HepG2 (cell line): ENCODE data around the gene TMCC2. TPM values are rescaled to one million over a fixed set of nuclear protein-coding genes. Genes with fewer than 3 reads are reported as not detected.

ENCODE experiments used
- ATAC-seq: fragments of 200-7000 bp; cut with Tn5 transposase; 3 replicates; pipeline ENCODE4 v1.9.1; 2020; ENCODE audit warnings: mild to moderate bottlenecking, moderate library complexity
- BruUV-seq: library from RNA; stranded (reverse); fragments of 400-500 nt; replicated peaks from 2 replicates; lab custom pipeline; 2021; lab: Mats Ljungman, UMichigan
- CTCF ChIA-PET: fragments of 300-600 bp; formaldehyde crosslinking; extraction: SDS; loops from one replicate; lab custom pipeline; 2021; ENCODE audit warnings: low total read pairs, inconsistent platforms, low intra/inter-chr PET ratio; lab: Yijun Ruan, JAX
- POLR2A ChIA-PET: fragments of 350-600 bp; sonication (Branson Sonifier 250); formaldehyde crosslinking; loops from one replicate; lab custom pipeline; 2020; ENCODE audit warnings: antibody characterized with exemption, inconsistent platforms; lab: Yijun Ruan, JAX
- DNase-seq: peaks from one replicate; pipeline ENCODE4 v3.0.0-alpha.2; 2015; ENCODE audit warnings: low spot score
- FAIRE-seq: peaks from 3 replicates; lab custom pipeline; 2011; peaks lifted over from hg19 to GRCh38; lab: Jason Lieb, UNC
- H2AFZ ChIP-seq: one replicate; pipeline ENCODE4 v1.6.1; 2011; ENCODE audit warnings: low read length, inconsistent platforms
- H3K27ac ChIP-seq: fragments of 300-600 bp; 3 replicates; pipeline ENCODE4 v1.8.0; 2011; ENCODE audit warnings: mixed run types, mild to moderate bottlenecking, mixed read lengths, low read length, inconsistent platforms; ENCODE audit not compliant: insufficient read depth; ENCODE audit errors: extremely low read length
- H3K27me3 ChIP-seq, 2 experiments: fragments of 200-600 bp in 1 of 2; 2 replicates in 1 of 2; 3 replicates in 1 of 2; pipeline versions ENCODE4 v1.6.0 to v1.8.0; 2011; ENCODE audit warnings: low read length in 2 of 2, mild to moderate bottlenecking in 2 of 2, moderate library complexity in 2 of 2, inconsistent platforms in 1 of 2; ENCODE audit not compliant: insufficient read depth in 2 of 2, control insufficient read depth in 1 of 2
- H3K36me3 ChIP-seq, 2 experiments: fragments of 200-600 bp in 1 of 2; replicated peaks in 1 of 2; 2 replicates in 1 of 2; 3 replicates in 1 of 2; pipeline versions ENCODE4 v1.5.1 to v1.8.0; 2011; ENCODE audit warnings: low read length in 2 of 2, inconsistent platforms in 1 of 2; ENCODE audit not compliant: insufficient read depth in 2 of 2, control insufficient read depth in 1 of 2
- H3K4me1 ChIP-seq: 2 replicates; pipeline ENCODE4 v1.5.1; 2012; ENCODE audit warnings: low read length, inconsistent platforms; ENCODE audit not compliant: insufficient read depth
- H3K4me2 ChIP-seq: 2 replicates; pipeline ENCODE4 v1.6.0; 2011; ENCODE audit warnings: low read depth, low read length, inconsistent platforms
- H3K4me3 ChIP-seq, 3 experiments: fragments of 200-600 bp in 1 of 3; sonication (generic), shearing (Covaris generic) in 1 of 3; replicated peaks in 1 of 3; 2 replicates each; pipeline ENCODE4 v1.5.1; 2011 to 2016; ENCODE audit warnings: low read length in 3 of 3, inconsistent platforms in 2 of 3, low read depth in 2 of 3, mild to moderate bottlenecking in 2 of 3, control low read depth in 1 of 3, mixed read lengths in 1 of 3; ENCODE audit not compliant: insufficient read depth in 1 of 3
- H3K79me2 ChIP-seq: one replicate; pipeline ENCODE4 v1.6.1; 2011; ENCODE audit warnings: low read length, inconsistent platforms; ENCODE audit not compliant: insufficient read depth
- H3K9ac ChIP-seq: 2 replicates; pipeline ENCODE4 v1.6.0; 2011; ENCODE audit warnings: mild to moderate bottlenecking, low read depth, low read length, inconsistent platforms; ENCODE audit not compliant: insufficient read depth
- H3K9me3 ChIP-seq: 2 replicates; pipeline ENCODE4 v1.5.1; 2012; ENCODE audit warnings: mild to moderate bottlenecking, low read length
- H4K20me1 ChIP-seq: 2 replicates; pipeline ENCODE4 v1.6.0; 2011; ENCODE audit warnings: inconsistent platforms, mild to moderate bottlenecking, low read length, moderate library complexity; ENCODE audit not compliant: insufficient read depth
- EP300 ChIP-seq, 3 experiments: sonication (generic) in 1 of 3; formaldehyde crosslinking in 1 of 3; IDR thresholded peaks; 2 replicates each; pipeline versions ENCODE4 v1.5.1 to v1.6.1; 2011 to 2020; ENCODE audit warnings: low read depth in 2 of 3, low read length in 2 of 3, borderline replicate concordance in 1 of 3, improper control_type of control experiment in 1 of 3, mild to moderate bottlenecking in 1 of 3, missing genetic modification reagents in 1 of 3, moderate library complexity in 1 of 3
- PLRG1 ChIP-seq: fragments of 450-650 bp; conservative IDR thresholded peaks from 2 replicates; pipeline ENCODE4 v1.6.1; 2016
- RAD21 ChIP-seq: fragments of 450-650 bp; formaldehyde crosslinking; IDR thresholded peaks from 2 replicates; pipeline ENCODE4 v1.5.0; 2020; ENCODE audit warnings: mild to moderate bottlenecking
- TBL1XR1 ChIP-seq: fragments of 150-350 bp; IDR thresholded peaks from 2 replicates; pipeline ENCODE4 v1.6.1; 2014; ENCODE audit warnings: borderline replicate concordance, low read length; ENCODE audit not compliant: partially characterized antibody
- ZNF446 ChIP-seq: sonication (generic); formaldehyde crosslinking; IDR thresholded peaks from 2 replicates; pipeline ENCODE4 v1.5.0; 2020; ENCODE audit warnings: mild to moderate bottlenecking, missing genetic modification reagents
- ZSCAN25 ChIP-seq: sonication (generic); formaldehyde crosslinking; IDR thresholded peaks from 2 replicates; pipeline ENCODE4 v1.8.0; 2022; ENCODE audit warnings: mild to moderate bottlenecking, missing genetic modification reagents
- WGBS: methylation state at CpG from one replicate; pipeline ENCODE4 v1.1.6; 2017; ENCODE audit warnings: low lambda C conversion rate; 5-methylcytosine and 5-hydroxymethylcytosine counted together
- in situ Hi-C: cut with HindIII; loops from 2 replicates; pipeline ENCODE4 v1.10.0; 2017; ENCODE audit warnings: low pct_unique_long_range_greater_than_20kb; ENCODE audit not compliant: extremely low pct_ligation_motif_present
- intact Hi-C: fragments of 100-400 bp; cut with micrococcal nuclease; formaldehyde crosslinking; loops from one replicate; pipeline ENCODE4 v1.10.0; 2022; ENCODE audit not compliant: unreplicated experiment
- polyA plus RNA-seq, 8 experiments: library from polyadenylated mRNA; depleted of rRNA in 3 of 8; stranded (reverse) in 7 of 8; unstranded in 1 of 8; fragments of >200 nt; fragmentation: Illumina TruSeq in 4 of 8; extraction: Trizol in 4 of 8; gene quantifications; 2 replicates each; pipeline versions ENCODE4 v1.2.1 to v1.2.3, GENCODE V29; 2011 to 2016; ENCODE audit warnings: low read depth in 4 of 8, missing spikeins in 1 of 8, mixed read lengths in 1 of 8; ENCODE audit not compliant: insufficient read depth in 1 of 8
- total RNA-seq, 5 experiments: library from RNA; depleted of rRNA; stranded (reverse); fragments of >200 nt; fragmentation: Illumina TruSeq; extraction: Trizol; gene quantifications; 2 replicates each; pipeline ENCODE4 v1.2.3, GENCODE V29; 2016; ENCODE audit warnings: low read depth in 1 of 5
- TF ChIP-seq, protein P1 (sequence below): sonication (generic); formaldehyde crosslinking; conservative IDR thresholded peaks from 2 replicates; pipeline ENCODE4 v1.8.1; 2023; ENCODE audit warnings: missing genetic modification reagents
- TF ChIP-seq, protein P2 (sequence below): IDR thresholded peaks from 2 replicates; pipeline ENCODE4 v1.6.1; 2018; ENCODE audit warnings: missing genetic modification reagents
- TF ChIP-seq, protein P3 (sequence below): sonication (generic); formaldehyde crosslinking; IDR thresholded peaks from 2 replicates; pipeline ENCODE4 v1.4.0; 2020; ENCODE audit warnings: mild to moderate bottlenecking, missing genetic modification reagents

TMCC2 gene
- total and polyA plus RNA-seq, 2 of the 13 experiments (the other 11 are each of a cell fraction or from before 2014, with no cell fraction given), result 0.12 to 0.24 TPM

DNA sequence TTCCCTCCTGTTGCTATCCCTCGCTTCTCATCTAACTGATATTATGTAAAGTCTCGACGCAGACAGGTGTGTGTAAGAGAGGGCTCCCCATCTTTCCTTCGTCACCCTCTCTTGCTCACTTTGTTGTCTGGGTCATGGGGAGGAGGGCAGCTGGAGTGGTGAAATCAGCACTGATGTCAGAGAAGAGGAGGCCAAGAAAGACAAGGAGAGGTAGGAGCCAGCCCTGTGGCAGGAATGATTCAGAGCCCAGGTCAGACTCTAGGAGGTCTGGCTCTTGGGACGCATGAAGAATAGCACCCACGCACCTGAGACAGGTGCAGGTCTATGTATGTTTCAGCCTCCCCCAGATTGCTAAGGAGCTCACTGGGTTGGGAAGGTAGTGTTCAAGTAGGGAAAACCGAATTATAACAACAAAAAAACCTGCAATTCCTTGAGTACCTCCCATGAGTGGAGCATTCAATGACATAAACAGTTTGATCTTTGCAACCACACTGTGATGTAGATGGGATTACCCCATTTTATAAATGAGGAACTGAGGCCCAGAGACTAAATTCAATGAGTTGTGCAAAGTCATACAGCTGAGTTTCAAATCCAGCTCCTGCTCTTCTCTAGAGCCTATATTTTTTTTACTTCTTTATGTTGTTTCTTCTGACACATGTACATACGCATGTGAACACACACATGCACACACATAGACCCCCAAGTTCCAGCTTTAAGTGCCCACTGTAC is 83.4 kb downstream of the TMCC2 start:
- BruUV-seq, result no TSS peak
- Histone ChIP-seq H3K9me3 (no peaks in the 10 kb centered on the region), H3K4me2 (no peak overlapping the region), H2AFZ (no peak overlapping the region), H3K27ac (no peak overlapping the region), H3K36me3 (peaks cover 24 to 45% of the 10 kb centered on the region in 2 experiments; a peak in 4 of 5 replicates), H3K4me3 (no peak overlapping the region), H4K20me1 (no peaks in the 10 kb centered on the region), H3K27me3 (no peaks in the 10 kb centered on the region), H3K79me2 (peaks cover 17% of the 10 kb centered on the region), H3K9ac (no peak overlapping the region), H3K4me1 (peaks cover 31% of the 10 kb centered on the region)
- intact Hi-C loops (no loop called here), in situ Hi-C loops (no loop called here)
- DNase-seq (no peak), FAIRE-seq (no peak), ATAC-seq (no peak)
- ChIA-PET CTCF (no interaction called here), POLR2A (no interaction called here)
- 96% methylated on average over 8 of the region's 8 CpGs for WGBS
- TF ChIP-seq RAD21 (CRISPR knock-in tag) (no peak), ZSCAN25 (CRISPR knock-in tag) (no peak), EP300 (IDR thresholded peaks at IDR 0.05; ENCODE audit: low read depth in 2 of 2, low read length in 2 of 2) (no peak), EP300 (CRISPR knock-in tag; IDR thresholded peaks at IDR 0.05; ENCODE audit: borderline replicate concordance) (no peak), ZNF446 (no peak), PLRG1 (no peak), TBL1XR1 (no peak)
- TF ChIP-seq, protein P1, sequence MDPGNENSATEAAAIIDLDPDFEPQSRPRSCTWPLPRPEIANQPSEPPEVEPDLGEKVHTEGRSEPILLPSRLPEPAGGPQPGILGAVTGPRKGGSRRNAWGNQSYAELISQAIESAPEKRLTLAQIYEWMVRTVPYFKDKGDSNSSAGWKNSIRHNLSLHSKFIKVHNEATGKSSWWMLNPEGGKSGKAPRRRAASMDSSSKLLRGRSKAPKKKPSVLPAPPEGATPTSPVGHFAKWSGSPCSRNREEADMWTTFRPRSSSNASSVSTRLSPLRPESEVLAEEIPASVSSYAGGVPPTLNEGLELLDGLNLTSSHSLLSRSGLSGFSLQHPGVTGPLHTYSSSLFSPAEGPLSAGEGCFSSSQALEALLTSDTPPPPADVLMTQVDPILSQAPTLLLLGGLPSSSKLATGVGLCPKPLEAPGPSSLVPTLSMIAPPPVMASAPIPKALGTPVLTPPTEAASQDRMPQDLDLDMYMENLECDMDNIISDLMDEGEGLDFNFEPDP (CRISPR knock-in tag), result no peak
- TF ChIP-seq, protein P2, sequence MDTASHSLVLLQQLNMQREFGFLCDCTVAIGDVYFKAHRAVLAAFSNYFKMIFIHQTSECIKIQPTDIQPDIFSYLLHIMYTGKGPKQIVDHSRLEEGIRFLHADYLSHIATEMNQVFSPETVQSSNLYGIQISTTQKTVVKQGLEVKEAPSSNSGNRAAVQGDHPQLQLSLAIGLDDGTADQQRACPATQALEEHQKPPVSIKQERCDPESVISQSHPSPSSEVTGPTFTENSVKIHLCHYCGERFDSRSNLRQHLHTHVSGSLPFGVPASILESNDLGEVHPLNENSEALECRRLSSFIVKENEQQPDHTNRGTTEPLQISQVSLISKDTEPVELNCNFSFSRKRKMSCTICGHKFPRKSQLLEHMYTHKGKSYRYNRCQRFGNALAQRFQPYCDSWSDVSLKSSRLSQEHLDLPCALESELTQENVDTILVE (CRISPR knock-in tag), result no peak
- TF ChIP-seq, protein P3, sequence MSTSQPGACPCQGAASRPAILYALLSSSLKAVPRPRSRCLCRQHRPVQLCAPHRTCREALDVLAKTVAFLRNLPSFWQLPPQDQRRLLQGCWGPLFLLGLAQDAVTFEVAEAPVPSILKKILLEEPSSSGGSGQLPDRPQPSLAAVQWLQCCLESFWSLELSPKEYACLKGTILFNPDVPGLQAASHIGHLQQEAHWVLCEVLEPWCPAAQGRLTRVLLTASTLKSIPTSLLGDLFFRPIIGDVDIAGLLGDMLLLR (CRISPR knock-in tag), result no peak
